Measurements from ENCODE around the gene LAMC2. TPM values are rescaled to one million over a fixed set of nuclear protein-coding genes. Genes with fewer than 3 reads are reported as not detected.

LAMC2 gene
- total RNA-seq, 5 donors from 2014 or later (not counting 1 experiment from before 2014, with no cell fraction given): 0.03 to 0.15 (median 0.09) TPM; not detected in 2

DNA sequence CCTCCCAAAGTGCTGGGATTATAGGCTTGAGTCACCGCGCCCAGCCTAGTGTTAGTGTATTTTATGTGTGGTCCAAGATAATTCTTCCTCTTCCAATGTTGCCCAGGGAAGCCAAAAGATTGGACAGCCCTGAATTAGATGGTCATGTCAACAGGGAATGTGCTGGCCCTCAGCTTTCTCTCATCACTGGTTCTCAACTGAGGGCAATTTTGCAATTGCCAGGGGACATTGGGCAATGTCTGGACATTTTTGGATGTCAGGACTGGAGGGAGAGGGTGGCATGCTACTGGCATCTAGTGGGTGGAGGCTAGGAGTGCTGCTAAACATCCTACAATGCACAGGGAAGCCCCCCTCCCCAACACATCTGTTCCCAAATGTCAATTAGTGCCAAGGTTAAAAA, 95.0 kb downstream of the LAMC2 start:
- Mint-ChIP-seq H3K9me3 (no peaks in the 10 kb centered on the region), H3K27me3 (peaks cover 8 to 18% of the 10 kb centered on the region in 2 donors), H3K36me3 (no peaks in the 10 kb centered on the region), H3K27ac (no peak overlapping the region), H3K4me3 (no peak overlapping the region), H3K4me1 (peaks cover 0 to 11% (median 6%) of the 10 kb centered on the region in 3 donors)
- WGBS (ENCODE audit: insufficient coverage): no CpG with 5 or more reads among the region's 2 CpGs
- CTCF ChIA-PET: interaction anchor here in 1 of 2 donors (0.9 to 1.1 kb wide), 2 partner anchors 404 to 635 kb away, joined by 3 read pairs; no protein-coding TSS in a partner anchor
- POLR2A ChIA-PET: no interaction called here
- Histone ChIP-seq H3K36me3 (ENCODE audit: control insufficient read depth in 2 of 2, extremely low read depth in 1 of 2, insufficient read depth in 1 of 2, low read length in 1 of 2) (no peaks in the 10 kb centered on the region), H3K27ac (ENCODE audit: low read length) (no peak overlapping the region), H3K27me3 (replicated peaks in 1 of 2; ENCODE audit: control insufficient read depth in 2 of 2, extremely low read depth in 1 of 2, insufficient read depth in 2 of 2, low read length in 1 of 2) (peaks cover 0 to 13% of the 10 kb centered on the region in 2 experiments), H3K4me3 (ENCODE audit: control insufficient read depth in 1 of 2, extremely low read depth in 1 of 2, low read length in 1 of 2) (no peak overlapping the region), H3K9me3 (no peaks in the 10 kb centered on the region), H3K4me1 (ENCODE audit: control insufficient read depth in 1 of 2, extremely low read depth in 1 of 2, insufficient read depth in 2 of 2, low read length in 2 of 2) (no peaks in the 10 kb centered on the region)
- DNase-seq (no peak), ATAC-seq (replicated peaks in 1 of 4) (no peak)

- Histone ChIP-seq H3K4me3 (ENCODE audit: control insufficient read depth in 1 of 2, extremely low read depth in 1 of 2, low read length in 1 of 2) (no peak overlapping the region), H3K4me1 (ENCODE audit: control insufficient read depth in 1 of 2, extremely low read depth in 1 of 2, insufficient read depth in 2 of 2, low read length in 2 of 2) (no peaks in the 10 kb centered on the region), H3K36me3 (ENCODE audit: control insufficient read depth in 2 of 2, extremely low read depth in 1 of 2, insufficient read depth in 1 of 2, low read length in 1 of 2) (no peaks in the 10 kb centered on the region), H3K27ac (ENCODE audit: low read length) (no peak overlapping the region), H3K27me3 (replicated peaks in 1 of 2; ENCODE audit: control insufficient read depth in 2 of 2, extremely low read depth in 1 of 2, insufficient read depth in 2 of 2, low read length in 1 of 2) (peaks cover 0 to 13% of the 10 kb centered on the region in 2 experiments), H3K9me3 (no peaks in the 10 kb centered on the region)
- Mint-ChIP-seq H3K4me1 (peaks cover 0 to 11% (median 6%) of the 10 kb centered on the region in 3 donors), H3K9me3 (no peaks in the 10 kb centered on the region), H3K27me3 (peaks cover 8 to 18% of the 10 kb centered on the region in 2 donors), H3K36me3 (no peaks in the 10 kb centered on the region), H3K27ac (no peak overlapping the region), H3K4me3 (no peak overlapping the region)
- ChIA-PET POLR2A (no interaction called here), CTCF (interaction anchor here (0.5 to 1.1 kb wide), 3 partner anchors 11 to 633 kb away, joined by 3 to 4 read pairs (median 3); no protein-coding TSS in a partner anchor)
- ATAC-seq (replicated peaks in 1 of 4) (peak; percentile 55 to 70 (median 61)), DNase-seq (peak; percentile 11 to 72 (median 54))
- 64% methylated on average over 7 of the region's 12 CpGs for WGBS (ENCODE audit: insufficient coverage)
Observed at GRCh38 chr1:183281553-183282091, 95.6 kb downstream of the LAMC2 start.

DNA sequence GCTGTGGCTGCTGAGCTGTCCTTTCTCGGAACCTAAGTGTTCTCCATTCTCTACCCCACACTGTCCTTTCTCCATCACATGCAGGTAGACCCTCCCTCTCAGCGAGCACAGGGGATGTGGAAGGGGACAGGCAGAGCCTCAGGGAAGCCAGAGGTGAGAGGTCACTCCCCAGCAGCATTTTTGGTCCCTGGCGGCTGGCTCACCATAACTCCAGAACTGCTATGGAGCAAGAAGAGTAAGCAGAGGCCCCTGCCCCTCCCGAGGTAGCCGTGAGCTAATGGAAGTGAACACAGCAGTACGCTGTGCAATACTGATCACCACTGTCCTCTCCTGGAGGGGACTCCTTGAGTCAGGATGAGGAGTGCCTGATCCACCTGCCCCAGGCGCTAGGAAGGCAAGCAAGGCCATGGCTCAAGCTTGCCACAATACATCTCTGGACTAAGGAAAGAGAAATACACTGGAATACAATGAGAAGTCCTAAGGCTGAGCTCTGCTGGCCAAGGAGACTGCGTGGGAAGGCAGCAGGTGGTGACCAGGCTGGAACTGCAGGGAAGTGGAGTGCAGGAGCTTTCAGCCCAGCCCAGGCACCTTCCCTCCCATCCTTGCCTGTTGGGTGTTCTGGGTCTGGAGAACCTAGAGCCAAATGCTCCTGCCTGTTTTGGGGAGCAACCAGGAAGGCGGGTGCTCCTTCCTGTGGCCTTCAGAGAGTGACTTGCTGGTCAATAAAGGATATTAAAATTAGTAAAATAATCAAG, 96.2 kb downstream of the LAMC2 start:
- Histone ChIP-seq H3K4me1 (ENCODE audit: control insufficient read depth in 1 of 2, extremely low read depth in 1 of 2, insufficient read depth in 2 of 2, low read length in 2 of 2) (no peaks in the 10 kb centered on the region), H3K36me3 (ENCODE audit: control insufficient read depth in 2 of 2, extremely low read depth in 1 of 2, insufficient read depth in 1 of 2, low read length in 1 of 2) (no peaks in the 10 kb centered on the region), H3K27ac (ENCODE audit: low read length) (no peak overlapping the region), H3K9me3 (no peaks in the 10 kb centered on the region), H3K4me3 (ENCODE audit: control insufficient read depth in 1 of 2, extremely low read depth in 1 of 2, low read length in 1 of 2) (no peak overlapping the region), H3K27me3 (replicated peaks in 1 of 2; ENCODE audit: control insufficient read depth in 2 of 2, extremely low read depth in 1 of 2, insufficient read depth in 2 of 2, low read length in 1 of 2) (peaks cover 0 to 13% of the 10 kb centered on the region in 2 experiments)
- no peak overlapping the region for H3K4me3 Mint-ChIP-seq
- H3K27ac Mint-ChIP-seq: no peak overlapping the region
- H3K9me3 Mint-ChIP-seq: no peaks in the 10 kb centered on the region
- 80% methylated on average over 6 of the region's 9 CpGs for WGBS (ENCODE audit: insufficient coverage)
- POLR2A ChIA-PET: no interaction called here
- DNase-seq: no peak
- CTCF ChIA-PET: interaction anchor here (0.5 to 1.5 kb wide), 7 partner anchors 7 to 770 kb away, joined by 3 to 4 read pairs (median 3); no protein-coding TSS in a partner anchor
- ATAC-seq (replicated peaks in 1 of 4): no peak
- no peaks in the 10 kb centered on the region for H3K36me3 Mint-ChIP-seq
- H3K4me1 Mint-ChIP-seq: peaks cover 0 to 11% (median 6%) of the 10 kb centered on the region in 3 donors
- H3K27me3 Mint-ChIP-seq: peaks cover 9 to 18% of the 10 kb centered on the region in 2 donors

DNA sequence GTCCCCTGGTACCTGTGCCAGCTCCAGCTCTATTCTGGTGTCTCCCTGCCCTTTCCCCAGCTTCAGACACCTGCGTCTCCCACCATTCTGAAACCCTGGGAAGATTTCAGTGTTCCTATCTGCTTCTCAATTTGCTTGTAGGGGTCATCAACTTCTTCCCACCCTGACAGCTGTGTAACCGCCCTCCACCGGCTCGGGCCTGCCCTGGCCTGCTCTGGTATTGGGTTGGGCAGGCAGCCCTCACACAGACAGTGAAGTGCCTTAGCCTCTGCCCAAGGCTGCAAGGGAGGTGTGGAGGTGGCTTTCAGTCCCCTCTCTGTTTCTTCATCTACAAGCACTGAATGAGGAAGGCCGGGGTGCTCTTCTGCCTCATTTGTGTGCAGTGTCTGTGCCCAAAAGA, 97.2 kb downstream of the LAMC2 start:
- no peak for DNase-seq
- peaks cover 9 to 18% of the 10 kb centered on the region in 2 donors for H3K27me3 Mint-ChIP-seq
- H3K4me3 Mint-ChIP-seq: no peak overlapping the region
- CTCF ChIA-PET: interaction anchor here (0.5 to 1.5 kb wide), 4 partner anchors 8 to 59 kb away, joined by 3 to 6 read pairs (median 4); no protein-coding TSS in a partner anchor
- Histone ChIP-seq H3K27me3 (replicated peaks in 1 of 2; ENCODE audit: control insufficient read depth in 2 of 2, extremely low read depth in 1 of 2, insufficient read depth in 2 of 2, low read length in 1 of 2) (peaks cover 0 to 13% of the 10 kb centered on the region in 2 experiments), H3K4me3 (ENCODE audit: control insufficient read depth in 1 of 2, extremely low read depth in 1 of 2, low read length in 1 of 2) (no peak overlapping the region), H3K9me3 (no peaks in the 10 kb centered on the region), H3K36me3 (ENCODE audit: control insufficient read depth in 2 of 2, extremely low read depth in 1 of 2, insufficient read depth in 1 of 2, low read length in 1 of 2) (no peaks in the 10 kb centered on the region), H3K27ac (ENCODE audit: low read length) (no peak overlapping the region), H3K4me1 (ENCODE audit: control insufficient read depth in 1 of 2, extremely low read depth in 1 of 2, insufficient read depth in 2 of 2, low read length in 2 of 2) (no peaks in the 10 kb centered on the region)
- 63% methylated on average over 1 of the region's 5 CpGs for WGBS (ENCODE audit: insufficient coverage)
- no peak overlapping the region for H3K27ac Mint-ChIP-seq
- ATAC-seq (replicated peaks in 1 of 4): no peak
- POLR2A ChIA-PET: no interaction called here
- H3K9me3 Mint-ChIP-seq: no peaks in the 10 kb centered on the region
- peaks cover 0 to 11% (median 6%) of the 10 kb centered on the region in 3 donors for H3K4me1 Mint-ChIP-seq
- no peaks in the 10 kb centered on the region for H3K36me3 Mint-ChIP-seq

DNA sequence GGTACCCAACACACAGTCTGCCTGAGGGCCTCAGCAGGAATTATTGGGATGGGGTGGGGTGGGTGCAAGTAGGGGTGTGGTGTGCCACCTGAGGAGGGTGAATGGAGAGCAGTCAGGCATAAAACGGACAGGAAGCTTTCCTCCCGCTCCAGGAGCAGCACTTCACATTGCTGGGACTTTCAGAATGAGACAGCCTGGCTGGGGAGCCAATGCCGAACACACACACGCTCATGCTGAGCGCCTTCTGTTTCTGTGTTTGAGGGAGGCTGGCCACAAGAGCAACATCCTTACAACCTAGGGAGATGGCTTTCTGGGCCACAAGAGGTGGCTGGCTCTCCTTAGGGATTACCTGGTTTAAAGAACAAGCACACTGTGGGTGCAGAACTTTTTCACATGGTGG, 98.0 kb downstream of the LAMC2 start:
- no peaks in the 10 kb centered on the region for H3K4me1 ChIP-seq (ENCODE audit: control insufficient read depth in 1 of 2, extremely low read depth in 1 of 2, insufficient read depth in 2 of 2, low read length in 2 of 2)
- peaks cover 0 to 15% of the 10 kb centered on the region in 2 experiments for H3K27me3 ChIP-seq (replicated peaks in 1 of 2; ENCODE audit: control insufficient read depth in 2 of 2, extremely low read depth in 1 of 2, insufficient read depth in 2 of 2, low read length in 1 of 2)
- H3K36me3 Mint-ChIP-seq: no peaks in the 10 kb centered on the region
- POLR2A ChIA-PET: no interaction called here
- no peak for DNase-seq
- H3K4me3 Mint-ChIP-seq: no peak overlapping the region
- CTCF ChIA-PET: interaction anchor here in 1 of 2 donors (0.6 to 1.5 kb wide), 3 partner anchors 9 to 60 kb away, joined by 3 to 6 read pairs (median 4); no protein-coding TSS in a partner anchor
- H3K4me1 Mint-ChIP-seq: peaks cover 0 to 8% (median 3%) of the 10 kb centered on the region in 3 donors
- no peak overlapping the region for H3K27ac Mint-ChIP-seq
- H3K9me3 Mint-ChIP-seq: no peaks in the 10 kb centered on the region
- no peaks in the 10 kb centered on the region for H3K36me3 ChIP-seq (ENCODE audit: control insufficient read depth in 2 of 2, extremely low read depth in 1 of 2, insufficient read depth in 1 of 2, low read length in 1 of 2)
- 20% methylated on average over 1 of the region's 5 CpGs for WGBS (ENCODE audit: insufficient coverage)
- no peaks in the 10 kb centered on the region for H3K9me3 ChIP-seq
- no peak for ATAC-seq (replicated peaks in 1 of 4)
- no peak overlapping the region for H3K27ac ChIP-seq (ENCODE audit: low read length)
- no peak overlapping the region for H3K4me3 ChIP-seq (ENCODE audit: control insufficient read depth in 1 of 2, extremely low read depth in 1 of 2, low read length in 1 of 2)
- H3K27me3 Mint-ChIP-seq: peaks cover 9 to 18% of the 10 kb centered on the region in 2 donors

DNA sequence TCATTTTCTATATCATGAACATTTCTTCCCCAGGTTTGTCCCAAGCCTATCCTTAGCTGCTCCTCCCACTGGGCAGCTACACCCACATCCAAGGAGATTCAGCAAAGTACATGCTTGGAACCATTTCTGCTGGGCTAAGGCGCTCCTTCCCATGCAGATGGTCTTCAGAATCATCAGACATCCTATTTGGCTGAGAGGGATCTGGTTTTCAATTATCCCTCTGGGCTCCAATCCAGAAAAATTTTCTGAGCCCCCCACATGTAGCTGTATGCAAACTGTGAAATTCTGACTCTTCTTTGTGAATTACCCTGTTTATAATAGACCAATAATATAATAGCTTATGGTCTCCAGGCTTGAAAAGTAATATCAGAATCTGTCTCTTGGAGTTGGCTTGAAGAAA, 99.2 kb downstream of the LAMC2 start:
- Histone ChIP-seq H3K27me3 (replicated peaks in 1 of 2; ENCODE audit: control insufficient read depth in 2 of 2, extremely low read depth in 1 of 2, insufficient read depth in 2 of 2, low read length in 1 of 2) (peaks cover 0 to 19% of the 10 kb centered on the region in 2 experiments), H3K27ac (ENCODE audit: low read length) (no peak overlapping the region), H3K36me3 (ENCODE audit: control insufficient read depth in 2 of 2, extremely low read depth in 1 of 2, insufficient read depth in 1 of 2, low read length in 1 of 2) (no peaks in the 10 kb centered on the region), H3K4me1 (ENCODE audit: control insufficient read depth in 1 of 2, extremely low read depth in 1 of 2, insufficient read depth in 2 of 2, low read length in 2 of 2) (no peaks in the 10 kb centered on the region), H3K9me3 (no peaks in the 10 kb centered on the region), H3K4me3 (ENCODE audit: control insufficient read depth in 1 of 2, extremely low read depth in 1 of 2, low read length in 1 of 2) (no peak overlapping the region)
- no peak overlapping the region for H3K4me3 Mint-ChIP-seq
- no peaks in the 10 kb centered on the region for H3K36me3 Mint-ChIP-seq
- DNase-seq (no peak), ATAC-seq (replicated peaks in 1 of 4) (no peak)
- H3K4me1 Mint-ChIP-seq: peaks cover 0 to 6% (median 0%) of the 10 kb centered on the region in 3 donors
- POLR2A ChIA-PET: no interaction called here
- H3K27ac Mint-ChIP-seq: no peak overlapping the region
- H3K9me3 Mint-ChIP-seq: no peaks in the 10 kb centered on the region
- CTCF ChIA-PET: no interaction called here
- WGBS (ENCODE audit: insufficient coverage): no CpG with 5 or more reads among the region's 1 CpG
- H3K27me3 Mint-ChIP-seq: peaks cover 11 to 18% of the 10 kb centered on the region in 2 donors

All from T-cell (primary cell).